Fibroblast of mammary gland (primary cell): ENCODE measurements around the gene PRPF40A.
"Not testable (repeated sequence)": the region's sequence is repeated elsewhere in the genome, so short reads cannot be mapped to it uniquely, and the experiment has no call there.

Source experiments
- DNase-seq: peaks from one replicate; pipeline ENCODE4 v3.0.0-alpha.2; 2010; ENCODE audit warnings: low read depth
- H3K4me3 ChIP-seq: 2 replicates; pipeline ENCODE4 v1.5.1; 2011; ENCODE audit warnings: low read depth, mild to moderate bottlenecking, low read length, moderate library complexity; ENCODE audit not compliant: control insufficient read depth
- TF ChIP-seq, protein P1 (sequence below): conservative IDR thresholded peaks from 2 replicates; pipeline ENCODE4 v1.5.1; 2011; ENCODE audit warnings: low read depth, low read length, inconsistent platforms; ENCODE audit not compliant: control insufficient read depth, insufficient read depth

The PRPF40A gene

DNA sequence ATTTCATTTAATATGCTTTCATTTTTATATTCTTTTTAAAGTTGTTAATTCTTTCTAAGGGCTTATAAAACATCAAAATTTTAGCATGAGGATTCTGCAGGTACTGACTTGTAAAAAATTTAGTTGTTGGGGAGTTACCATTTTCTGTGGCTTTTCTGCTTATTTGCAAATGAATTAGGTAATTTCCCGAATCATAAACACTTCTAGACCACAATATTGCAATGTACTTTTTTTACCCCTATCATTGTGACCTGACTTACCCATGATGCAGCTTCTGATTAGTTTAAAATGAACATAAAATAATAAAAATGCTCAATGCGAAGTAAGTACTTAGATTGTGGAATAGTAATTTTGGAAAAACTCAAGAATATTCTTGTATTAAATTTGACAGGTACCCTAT is 12.6 kb upstream of the PRPF40A start:
- no peak overlapping the region for H3K4me3 ChIP-seq
- DNase-seq, result no peak
- TF ChIP-seq, protein P1, sequence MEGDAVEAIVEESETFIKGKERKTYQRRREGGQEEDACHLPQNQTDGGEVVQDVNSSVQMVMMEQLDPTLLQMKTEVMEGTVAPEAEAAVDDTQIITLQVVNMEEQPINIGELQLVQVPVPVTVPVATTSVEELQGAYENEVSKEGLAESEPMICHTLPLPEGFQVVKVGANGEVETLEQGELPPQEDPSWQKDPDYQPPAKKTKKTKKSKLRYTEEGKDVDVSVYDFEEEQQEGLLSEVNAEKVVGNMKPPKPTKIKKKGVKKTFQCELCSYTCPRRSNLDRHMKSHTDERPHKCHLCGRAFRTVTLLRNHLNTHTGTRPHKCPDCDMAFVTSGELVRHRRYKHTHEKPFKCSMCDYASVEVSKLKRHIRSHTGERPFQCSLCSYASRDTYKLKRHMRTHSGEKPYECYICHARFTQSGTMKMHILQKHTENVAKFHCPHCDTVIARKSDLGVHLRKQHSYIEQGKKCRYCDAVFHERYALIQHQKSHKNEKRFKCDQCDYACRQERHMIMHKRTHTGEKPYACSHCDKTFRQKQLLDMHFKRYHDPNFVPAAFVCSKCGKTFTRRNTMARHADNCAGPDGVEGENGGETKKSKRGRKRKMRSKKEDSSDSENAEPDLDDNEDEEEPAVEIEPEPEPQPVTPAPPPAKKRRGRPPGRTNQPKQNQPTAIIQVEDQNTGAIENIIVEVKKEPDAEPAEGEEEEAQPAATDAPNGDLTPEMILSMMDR, result no peak

DNA sequence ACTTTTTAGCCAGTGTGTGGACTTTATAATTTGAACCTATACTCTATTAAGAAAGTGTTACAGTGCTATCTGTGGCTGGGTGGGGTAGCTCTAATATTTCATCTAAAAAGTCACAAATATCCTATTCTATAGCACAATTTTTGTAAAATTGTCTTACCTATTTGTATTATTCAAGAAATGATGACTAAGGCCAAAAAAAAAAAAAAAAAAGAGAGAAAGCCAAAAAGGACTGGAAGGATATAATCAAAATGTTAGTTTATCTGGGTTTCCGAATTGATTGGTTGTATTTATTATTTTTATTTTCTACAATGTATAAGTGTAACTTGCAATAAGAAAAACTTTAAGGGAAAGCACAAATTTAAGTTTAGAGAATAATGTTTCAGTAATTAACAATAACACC is 6.7 kb upstream of the PRPF40A start:
- no peak for DNase-seq
- TF ChIP-seq, protein P1, result no peak
- no peak overlapping the region for H3K4me3 ChIP-seq

DNA sequence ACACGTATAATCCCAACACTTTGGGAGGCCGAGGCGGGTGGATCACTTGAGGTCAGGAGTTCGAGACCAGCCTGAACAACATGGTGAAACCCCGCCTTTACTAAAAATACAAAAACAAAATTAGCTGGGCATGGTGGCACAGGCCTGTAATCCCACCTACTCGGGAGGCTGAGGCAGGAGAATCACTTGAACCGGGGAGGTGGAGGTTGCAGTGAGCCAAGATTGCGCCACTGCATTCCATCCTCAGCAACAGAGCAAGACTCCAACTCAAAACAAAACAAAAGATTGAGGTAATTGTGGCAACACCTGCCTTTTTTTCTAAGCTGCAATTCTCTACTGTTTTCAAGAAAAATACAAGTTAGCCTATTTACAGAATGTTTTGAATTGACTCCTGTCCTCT is 5.4 kb upstream of the PRPF40A start:
- H3K4me3 ChIP-seq, DNase-seq: not testable (repeated sequence)

DNA sequence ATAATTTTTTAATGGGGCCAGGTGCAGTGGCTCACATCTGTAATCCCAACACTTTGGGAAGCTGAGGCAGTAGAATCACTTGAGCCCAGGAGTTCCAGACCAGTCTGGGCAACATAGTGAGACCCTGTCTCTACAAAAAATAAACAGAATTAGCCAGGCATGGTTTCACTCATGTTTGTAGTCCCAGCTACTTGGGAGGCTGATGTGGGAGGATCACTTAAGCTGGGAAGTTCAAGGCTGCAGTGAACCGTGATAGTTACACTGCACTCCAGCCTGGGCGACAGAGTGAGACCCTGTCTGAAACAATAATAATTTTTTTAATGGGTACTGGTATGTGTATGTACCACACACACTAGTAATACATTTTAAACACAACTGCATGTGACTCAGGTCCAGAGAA is 3.5 kb upstream of the PRPF40A start:
- H3K4me3 ChIP-seq, result no peak overlapping the region
- TF ChIP-seq, protein P1, result no peak
- no peak for DNase-seq

DNA sequence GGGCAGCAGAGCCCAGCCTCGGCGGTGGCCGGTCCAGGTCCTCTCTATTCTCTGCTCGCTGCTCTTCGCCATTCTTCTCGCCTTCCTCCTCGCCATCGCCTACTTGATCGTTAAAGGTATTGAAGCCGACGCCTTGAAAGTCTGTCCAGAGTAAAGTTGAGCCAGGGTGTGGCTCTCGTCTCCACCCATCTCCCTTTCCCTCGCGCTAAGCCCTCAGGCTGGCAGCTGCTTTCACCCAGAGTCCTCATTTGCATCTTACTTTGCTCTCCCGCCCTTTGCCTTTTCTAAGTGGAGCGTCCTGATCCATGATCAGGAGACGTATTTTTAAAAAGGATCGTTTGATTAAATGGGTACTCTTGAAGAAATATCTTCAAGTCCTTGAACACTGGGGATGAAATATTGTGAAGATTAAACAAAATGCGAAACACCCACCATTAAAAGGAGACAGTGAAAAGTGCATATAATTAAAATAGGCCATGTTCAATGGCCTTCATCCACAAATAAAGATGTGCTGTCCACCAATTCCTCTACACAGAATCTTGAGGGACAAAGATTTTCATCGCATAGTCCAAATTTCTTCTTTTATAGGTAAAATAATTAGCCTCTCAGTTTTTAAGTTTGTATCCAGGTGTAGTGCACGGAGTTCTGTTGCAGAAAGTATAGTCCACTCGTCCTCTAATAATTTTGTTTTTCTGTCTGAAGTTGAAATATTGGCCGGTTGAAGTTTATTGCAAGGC is 1.8 kb upstream of the PRPF40A start:
- peak overlapping the region; percentile 97 for H3K4me3 ChIP-seq
- peak; percentile 55 for DNase-seq
- TF ChIP-seq, protein P1, result no peak

DNA sequence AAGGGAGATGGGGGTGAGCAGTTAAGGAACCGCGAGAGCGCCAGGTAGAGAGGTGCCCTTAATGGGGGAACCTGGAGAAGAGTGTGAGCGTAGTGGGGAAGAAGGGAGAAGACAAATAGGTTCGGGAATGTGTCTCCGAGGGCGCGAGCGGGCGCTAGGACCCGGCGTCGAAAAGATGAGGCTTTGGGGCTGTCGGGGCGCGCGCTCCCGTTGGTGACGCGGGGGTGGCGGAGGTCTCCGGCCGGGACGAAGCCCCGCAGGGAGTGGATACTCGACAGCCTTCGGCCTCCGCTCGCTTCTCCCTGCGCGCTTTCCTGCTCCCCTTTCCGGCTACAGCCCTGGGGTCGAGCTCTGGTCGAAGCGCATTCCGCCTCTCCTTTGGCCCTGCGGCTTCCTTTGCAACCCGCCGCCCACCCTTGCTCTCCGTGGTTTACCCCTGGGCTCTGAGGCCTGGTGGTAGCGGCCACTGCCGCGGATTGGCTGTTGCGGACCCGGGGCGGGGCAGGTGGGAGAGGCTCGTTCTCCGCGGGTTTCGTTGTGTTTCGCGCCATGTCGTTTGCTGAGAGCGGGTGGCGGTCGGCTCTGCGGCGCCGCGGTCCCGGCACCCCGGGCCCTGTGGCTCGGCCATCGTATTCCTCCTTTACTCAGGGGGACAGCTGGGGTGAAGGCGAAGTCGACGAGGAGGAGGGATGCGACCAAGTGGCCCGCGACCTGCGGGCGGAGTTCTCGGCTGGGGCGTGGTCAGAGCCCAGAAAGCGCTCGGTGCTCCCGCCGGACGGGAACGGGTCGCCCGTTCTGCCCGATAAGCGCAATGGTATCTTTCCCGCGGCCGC is 1.0 kb upstream of the PRPF40A start, which contains the start of gene ARL6IP6:
Gene ARL6IP6, plus strand, starts transcription at position 545 of the 833 bp plus-strand sequence. Its CDS starts 5 bp downstream, at position 550.
- TF ChIP-seq, protein P1, result no peak
- peak; percentile 82 for DNase-seq
- peak within 1 kb of the TSS; percentile 97 for H3K4me3 ChIP-seq

DNA sequence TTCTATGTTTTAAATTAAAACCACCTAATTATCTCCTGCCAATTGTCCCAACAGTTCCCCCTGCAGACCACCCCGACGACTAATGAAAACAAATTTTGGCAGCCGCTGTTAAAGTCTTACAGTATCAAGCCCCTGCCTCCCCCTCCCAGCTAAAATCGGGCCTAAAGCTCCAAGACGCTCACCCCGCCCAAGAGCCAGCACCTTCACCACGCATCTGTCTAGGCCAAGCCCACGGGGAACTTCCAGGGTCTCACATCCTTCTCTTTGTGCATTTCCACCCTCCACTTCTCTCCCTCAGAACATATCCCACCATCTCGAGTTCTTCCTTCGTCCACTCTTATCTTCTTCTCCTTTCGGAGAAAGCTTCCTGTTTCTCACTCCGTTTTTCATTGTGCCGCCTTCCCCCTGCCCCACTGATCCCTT is 445 bp downstream of the PRPF40A start:
- TF ChIP-seq, protein P1, result no peak
- DNase-seq, result peak; percentile 18
- H3K4me3 ChIP-seq, result peak overlapping the region; percentile 97
